SK-N-MC (cell line): ENCODE measurements around the gene NTN3.

Source experiments
- EZH2 ChIP-seq: fragments of 200-600 bp; sonication (generic); IDR thresholded peaks from one replicate; pipeline ENCODE4 v1.6.1; 2017; ENCODE audit warnings: antibody characterized with exemption
- FOXP2 ChIP-seq: optimal IDR thresholded peaks from 2 replicates; pipeline ENCODE3; 2011; ENCODE audit warnings: mild to moderate bottlenecking, moderate library complexity; ENCODE audit not compliant: insufficient read depth; ENCODE audit errors: extremely low read length, control extremely low read depth
- POLR2AphosphoS5 ChIP-seq: IDR thresholded peaks from 2 replicates; pipeline ENCODE4 v1.6.1; 2012; ENCODE audit warnings: mild to moderate bottlenecking, low read depth, low read length, borderline replicate concordance

GRCh38 chr16:2508722-2509400, 37.8 kb downstream of the NTN3 start:
- TF ChIP-seq POLR2AphosphoS5 (no peak), EZH2 (no peak), FOXP2 (no peak)
